Stimulated activated CD8-positive, alpha-beta memory T cell treated with anti-CD3 and anti-CD28 coated beads, Interleukin-15, amount 100 ng/mL, for 48 hours (primary cell): Measurements from ENCODE around the gene LOXL3.

Source experiments
- DNase-seq, 2 donors: peaks; one replicate each; pipeline ENCODE4 v3.0.0-alpha.2; 2020; ENCODE audit warnings: low read depth in 2 of 2

LOXL3 gene

GRCh38 chr2:74550231-74550630 is 3.5 kb downstream of the LOXL3 start:
- no peak for DNase-seq

DNA sequence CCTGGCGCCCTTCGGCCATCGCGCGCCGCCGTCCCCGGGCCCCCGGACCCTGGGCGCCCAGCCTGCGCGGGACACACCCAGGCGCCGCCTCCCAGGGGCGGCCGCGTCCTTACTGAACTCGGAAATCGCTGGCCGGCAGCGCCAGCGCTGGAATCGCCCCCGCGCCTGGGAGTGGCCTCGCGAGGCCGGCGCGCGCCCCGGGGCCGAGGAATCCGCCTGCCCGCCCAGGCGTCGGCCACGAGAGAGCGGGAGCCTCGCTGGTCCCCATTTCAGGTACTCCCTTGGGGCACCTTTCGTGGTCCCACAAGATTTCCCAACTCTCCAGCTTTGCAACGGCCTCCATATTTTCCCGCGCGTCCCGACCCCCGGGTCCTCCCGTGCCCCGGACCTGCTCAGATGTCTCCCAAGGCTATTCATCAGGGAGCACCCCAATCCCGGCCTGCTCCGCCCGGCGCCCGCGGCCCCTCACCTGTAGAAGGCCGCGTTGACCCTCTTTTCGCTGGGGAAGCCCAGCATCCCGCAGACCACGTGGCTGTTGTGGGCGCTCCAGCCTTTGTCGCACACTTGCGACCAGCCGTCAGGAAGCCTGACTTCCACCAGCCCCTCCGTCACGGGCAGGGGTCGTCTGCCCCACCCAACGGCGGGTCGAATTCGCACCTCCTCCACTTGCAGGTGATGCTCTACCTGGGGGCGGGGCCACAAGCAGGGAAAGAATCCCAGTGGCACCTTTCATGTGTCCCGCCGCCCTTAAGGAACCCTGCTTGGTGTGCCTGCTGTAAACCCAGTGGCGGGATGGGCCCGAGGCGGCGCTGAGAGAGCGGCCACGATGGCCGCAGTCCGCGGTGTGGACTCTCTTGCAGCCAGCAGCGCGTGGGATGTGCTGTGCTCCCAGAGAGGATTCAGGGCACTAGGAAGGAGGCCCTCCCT is 4.6 kb downstream of the LOXL3 start:
- no peak for DNase-seq

- no peak for DNase-seq
Observed at GRCh38 chr2:74548285-74548899, 5.3 kb downstream of the LOXL3 start.

GRCh38 chr2:74546004-74546403 is 7.7 kb downstream of the LOXL3 start:
- no peak for DNase-seq

DNA sequence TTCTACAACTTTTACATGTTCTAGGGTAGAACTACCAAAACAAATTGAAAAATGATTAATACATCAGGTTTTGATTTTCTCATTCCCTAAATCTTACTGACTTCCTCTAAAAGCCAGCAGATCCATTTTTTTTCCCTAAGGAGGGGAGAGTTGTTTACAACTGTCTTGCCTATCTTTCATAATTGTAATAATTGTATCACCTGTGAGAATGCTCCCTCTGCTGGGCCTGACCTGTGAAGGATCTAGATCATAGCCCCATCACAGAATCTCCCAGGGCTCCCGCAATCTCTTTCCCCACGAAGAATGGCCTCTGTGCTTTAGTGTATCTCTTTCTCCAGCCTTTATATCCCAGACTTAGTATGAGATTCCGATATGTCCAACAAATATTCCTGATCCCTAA is 9.1 kb downstream of the LOXL3 start:
- no peak for DNase-seq

DNA sequence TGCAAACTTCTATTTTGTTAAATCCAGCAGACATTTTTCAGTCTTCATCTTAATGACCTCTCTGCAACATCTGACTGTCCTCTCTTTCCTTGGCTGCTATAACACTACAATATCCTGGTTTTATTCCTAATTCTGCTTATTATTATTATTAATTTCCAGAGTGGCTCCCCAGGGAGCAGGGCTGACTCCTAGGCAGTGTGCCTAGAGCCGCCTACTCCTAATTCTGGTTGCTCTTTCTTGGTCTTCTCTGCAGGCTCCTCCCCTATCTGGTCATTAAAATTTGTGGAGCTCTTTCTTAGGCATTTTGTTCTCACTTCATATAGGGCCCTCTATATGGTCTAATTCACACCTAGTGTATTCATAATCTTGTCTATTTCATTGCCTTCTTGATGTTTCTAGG is 10.8 kb downstream of the LOXL3 start:
- DNase-seq = no peak

DNA sequence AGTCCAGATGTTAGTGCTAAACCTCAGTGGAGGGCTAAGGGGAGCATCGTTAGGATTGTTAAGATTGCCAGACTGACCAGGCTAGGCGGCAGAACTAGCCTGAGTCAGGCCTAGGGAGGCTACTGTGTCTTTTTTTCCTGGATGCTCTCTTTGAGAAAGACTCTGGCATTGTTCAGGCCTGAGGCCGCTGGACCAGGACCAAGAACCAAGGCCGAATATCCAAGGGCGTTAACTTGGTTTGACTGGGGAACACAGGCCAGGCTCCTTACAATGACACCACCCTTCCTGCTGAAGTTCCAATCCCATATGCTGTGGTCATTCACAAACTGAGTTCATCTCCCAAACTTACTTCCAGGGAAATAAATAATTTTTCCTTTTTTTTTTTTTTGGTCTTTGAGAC is 13.5 kb downstream of the LOXL3 start:
- DNase-seq = no peak

GRCh38 chr2:74538881-74539339 is 14.8 kb downstream of the LOXL3 start:
- DNase-seq = no peak

- no peak for DNase-seq
Observed at GRCh38 chr2:74537140-74537539, 16.6 kb downstream of the LOXL3 start.

DNA sequence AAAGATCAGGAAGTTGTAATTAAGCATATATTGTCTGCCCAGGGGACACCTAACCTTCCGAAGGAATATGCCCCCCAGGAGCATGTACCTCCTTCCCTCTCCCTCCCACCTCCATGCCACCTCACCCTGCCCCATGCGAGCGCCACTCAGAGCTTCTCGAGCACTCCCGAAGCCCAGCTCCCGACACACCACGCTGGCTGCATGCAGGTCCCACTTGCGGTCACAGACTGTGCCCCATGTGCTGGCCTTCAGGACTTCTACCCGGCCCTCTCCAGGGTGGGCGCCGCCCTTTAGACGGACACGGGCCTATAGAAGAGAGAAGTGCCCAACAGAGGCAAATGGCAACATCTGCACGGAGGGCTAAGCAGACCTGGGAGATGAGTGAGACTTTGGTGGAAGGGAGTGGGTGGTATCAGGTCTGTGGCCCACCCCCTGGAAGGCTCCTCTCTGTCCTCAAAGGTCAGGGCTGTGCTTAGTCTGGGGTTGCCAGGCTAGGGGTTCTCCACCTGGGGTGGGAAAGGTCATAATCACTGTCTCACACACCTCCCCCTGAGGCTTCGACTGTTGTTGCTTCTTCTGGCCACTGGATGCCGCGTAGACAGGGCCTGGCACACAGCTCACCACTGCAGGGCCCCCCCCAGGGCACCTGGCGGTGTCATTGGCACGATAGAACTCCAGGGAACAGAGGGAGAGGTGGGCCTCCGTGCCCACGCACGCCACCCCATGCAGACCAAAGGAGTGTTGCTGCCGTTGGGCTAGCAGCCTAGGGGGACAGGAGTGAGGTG is 17.4 kb downstream of the LOXL3 start:
- no peak for DNase-seq

DNA sequence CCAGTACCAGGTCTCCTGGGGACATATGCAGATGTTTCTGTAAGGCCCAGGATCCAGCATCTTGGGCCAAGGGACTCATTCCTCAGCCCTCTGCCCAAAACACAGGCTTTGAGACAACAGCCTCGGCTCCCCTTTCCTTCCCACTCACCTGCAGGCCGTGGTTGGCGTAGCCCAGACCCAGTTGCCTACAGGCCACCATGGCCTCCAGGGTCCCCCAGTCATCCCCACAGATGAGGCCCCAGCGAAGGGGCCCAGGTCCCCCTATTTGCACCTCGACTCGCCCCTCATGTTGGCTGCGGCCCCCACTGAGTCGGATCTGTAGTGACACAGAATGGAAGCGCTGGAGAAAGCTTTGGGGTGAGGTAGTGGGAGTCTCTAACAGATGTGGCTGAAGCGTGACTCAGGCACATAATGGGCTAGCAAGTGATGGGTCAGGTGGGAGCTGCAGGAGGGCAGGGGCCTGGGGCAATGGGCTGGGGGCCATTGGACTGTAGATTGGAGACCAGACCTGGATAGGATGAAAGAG is 18.2 kb downstream of the LOXL3 start:
- DNase-seq = no peak

- no peak for DNase-seq
Observed at GRCh38 chr2:74534411-74534810, 19.3 kb downstream of the LOXL3 start.

DNA sequence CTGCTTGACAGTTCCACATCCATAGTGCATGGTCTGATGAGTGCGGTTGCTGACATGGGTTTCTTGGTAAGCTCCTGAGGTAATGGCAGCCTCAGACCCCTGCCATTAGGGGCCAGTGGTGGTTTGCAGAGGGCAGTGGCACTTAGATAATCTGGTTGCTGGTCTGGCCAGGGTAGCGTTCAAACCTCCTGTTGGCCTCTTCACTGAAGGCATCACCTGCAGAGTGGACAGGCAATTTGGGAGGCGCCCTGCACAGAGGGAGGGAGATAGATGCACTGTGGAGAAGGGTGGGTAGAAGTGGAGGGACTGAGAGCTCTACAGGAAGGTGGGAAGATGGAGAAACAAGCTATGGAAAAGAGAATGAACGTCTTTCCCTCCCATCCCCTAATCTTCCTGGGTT is 20.3 kb downstream of the LOXL3 start:
- no peak for DNase-seq

GRCh38 chr2:74532222-74532621 is 21.5 kb downstream of the LOXL3 start:
- no peak for DNase-seq

GRCh38 chr2:74531666-74532065 is 22.1 kb downstream of the LOXL3 start:
- no peak for DNase-seq

GRCh38 chr2:74530239-74531187 is 23.2 kb downstream of the LOXL3 start:
- DNase-seq = no peak

DNA sequence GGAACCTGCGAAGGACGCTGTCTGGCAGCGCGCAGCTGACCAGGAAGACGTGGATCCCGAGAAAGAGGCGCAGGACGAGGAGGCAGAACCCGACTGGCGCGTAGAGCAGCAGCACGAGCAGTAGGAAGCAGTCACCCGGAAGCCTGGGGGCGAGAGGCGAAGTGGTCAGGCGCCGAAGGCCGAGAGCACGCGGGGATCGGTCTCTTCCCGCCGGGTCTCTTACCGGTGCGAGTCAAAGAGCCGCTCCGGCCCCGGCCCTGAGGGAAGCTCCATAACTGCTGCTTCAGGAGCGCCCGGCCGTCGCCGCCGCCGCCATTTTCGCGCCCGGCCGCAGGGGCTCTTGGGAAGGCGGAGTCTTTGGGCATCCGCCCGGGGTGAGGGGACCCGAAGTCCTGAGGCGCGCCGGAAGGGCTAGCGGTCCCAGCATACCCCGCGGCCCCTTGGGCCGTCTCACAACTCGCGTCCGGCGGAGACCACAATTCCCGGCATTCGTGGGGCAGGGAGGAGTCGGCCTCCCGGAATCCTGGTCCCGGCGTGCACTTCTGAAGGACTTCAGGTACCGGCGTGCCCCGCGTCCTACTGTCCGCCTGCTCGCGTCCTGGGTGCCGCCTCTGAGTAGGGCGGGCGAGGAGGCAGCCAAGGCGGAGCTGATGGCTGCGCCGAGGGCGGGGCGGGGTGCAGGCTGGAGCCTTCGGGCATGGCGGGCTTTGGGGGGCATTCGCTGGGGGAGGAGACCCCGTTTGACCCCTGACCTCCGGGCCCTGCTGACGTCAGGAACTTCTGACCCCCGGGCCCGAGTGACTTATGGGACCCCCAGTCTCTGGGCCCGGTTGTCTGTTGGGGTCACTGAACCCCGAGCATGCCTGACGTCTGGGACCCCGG is 24.1 kb downstream of the LOXL3 start, which contains the start of the genes AUP1 and HTRA2:
TSS of gene AUP1 (minus strand) at position 350 of the 882 bp plus-strand sequence. CDS start at position 273, 77 bp downstream.
TSS of gene HTRA2 (plus strand) at position 577 of the 882 bp plus-strand sequence. CDS start at position 651, 74 bp downstream.
- DNase-seq = peak; percentile 95 to 96

GRCh38 chr2:74528600-74529356 is 25.0 kb downstream of the LOXL3 start:
- DNase-seq = no peak

DNA sequence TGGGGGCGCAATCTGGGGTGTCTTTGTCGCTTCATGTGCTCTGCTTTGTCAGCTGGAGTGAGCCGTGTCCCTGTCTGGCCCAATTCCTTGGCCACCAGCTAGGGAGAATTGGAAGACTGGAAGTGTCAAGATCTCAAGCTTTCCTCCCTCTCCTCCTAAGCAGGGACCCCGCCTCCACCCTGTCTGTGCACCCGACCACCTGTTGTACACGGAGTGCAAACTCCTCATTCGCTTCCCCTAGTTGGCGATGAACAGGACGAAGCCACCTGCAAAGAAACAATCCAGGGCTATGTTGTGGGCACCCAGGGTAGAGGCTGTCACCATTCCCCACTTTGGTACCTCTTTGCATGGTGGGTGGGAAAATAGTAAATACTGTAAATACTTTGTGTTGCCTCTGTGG is 26.0 kb downstream of the LOXL3 start:
- no peak for DNase-seq
